HepG2 (cell line): ENCODE results near the gene AKAP12. TPM values are rescaled to one million over a fixed set of nuclear protein-coding genes. Genes with fewer than 3 reads are reported as not detected.

Experiments used
- ARID2 ChIP-seq: sonication (generic); formaldehyde crosslinking; IDR thresholded peaks from 2 replicates; pipeline ENCODE4 v1.8.1; 2022; ENCODE audit warnings: mild to moderate bottlenecking, missing genetic modification reagents, borderline replicate concordance
- KDM1A ChIP-seq: IDR thresholded peaks from 2 replicates; pipeline ENCODE4 v1.6.1; 2016; ENCODE audit warnings: missing compliant biosample characterization
- NR3C1 ChIP-seq: sonication (generic); formaldehyde crosslinking; IDR thresholded peaks from 2 replicates; pipeline ENCODE4 v1.4.0; 2020; ENCODE audit warnings: missing genetic modification reagents
- ZBTB38 ChIP-seq: sonication (generic); formaldehyde crosslinking; IDR thresholded peaks from 2 replicates; pipeline ENCODE4 v1.5.1; 2020; ENCODE audit warnings: mild to moderate bottlenecking, missing genetic modification reagents
- polyA plus RNA-seq, 8 experiments: library from polyadenylated mRNA; depleted of rRNA in 3 of 8; stranded (reverse) in 7 of 8; unstranded in 1 of 8; fragments of >200 nt; fragmentation: Illumina TruSeq in 4 of 8; extraction: Trizol in 4 of 8; gene quantifications; 2 replicates each; pipeline versions ENCODE4 v1.2.1 to v1.2.3, GENCODE V29; 2011 to 2016; ENCODE audit warnings: low read depth in 4 of 8, missing spikeins in 1 of 8, mixed read lengths in 1 of 8; ENCODE audit not compliant: insufficient read depth in 1 of 8
- total RNA-seq, 5 experiments: library from RNA; depleted of rRNA; stranded (reverse); fragments of >200 nt; fragmentation: Illumina TruSeq; extraction: Trizol; gene quantifications; 2 replicates each; pipeline ENCODE4 v1.2.3, GENCODE V29; 2016; ENCODE audit warnings: low read depth in 1 of 5
- TF ChIP-seq, protein P1 (sequence below): sonication (generic); formaldehyde crosslinking; IDR thresholded peaks from one replicate; pipeline ENCODE4 v1.5.1; 2020; ENCODE audit warnings: mild to moderate bottlenecking, missing genetic modification reagents; ENCODE audit errors: not compliant biosample characterization
- TF ChIP-seq, protein P2 (sequence below): sonication (generic); formaldehyde crosslinking; IDR thresholded peaks from 2 replicates; pipeline ENCODE4 v1.4.0; 2020; ENCODE audit warnings: mild to moderate bottlenecking, missing genetic modification reagents
- TF ChIP-seq, protein P3 (sequence below): sonication (generic); formaldehyde crosslinking; IDR thresholded peaks from 2 replicates; pipeline ENCODE4 v1.5.1; 2020; ENCODE audit warnings: missing genetic modification reagents, mild to moderate bottlenecking, borderline replicate concordance

The AKAP12 gene
- total and polyA plus RNA-seq, 2 of the 13 experiments (the other 11 are each of a cell fraction or from before 2014, with no cell fraction given) = 10.6 to 19.0 TPM

DNA sequence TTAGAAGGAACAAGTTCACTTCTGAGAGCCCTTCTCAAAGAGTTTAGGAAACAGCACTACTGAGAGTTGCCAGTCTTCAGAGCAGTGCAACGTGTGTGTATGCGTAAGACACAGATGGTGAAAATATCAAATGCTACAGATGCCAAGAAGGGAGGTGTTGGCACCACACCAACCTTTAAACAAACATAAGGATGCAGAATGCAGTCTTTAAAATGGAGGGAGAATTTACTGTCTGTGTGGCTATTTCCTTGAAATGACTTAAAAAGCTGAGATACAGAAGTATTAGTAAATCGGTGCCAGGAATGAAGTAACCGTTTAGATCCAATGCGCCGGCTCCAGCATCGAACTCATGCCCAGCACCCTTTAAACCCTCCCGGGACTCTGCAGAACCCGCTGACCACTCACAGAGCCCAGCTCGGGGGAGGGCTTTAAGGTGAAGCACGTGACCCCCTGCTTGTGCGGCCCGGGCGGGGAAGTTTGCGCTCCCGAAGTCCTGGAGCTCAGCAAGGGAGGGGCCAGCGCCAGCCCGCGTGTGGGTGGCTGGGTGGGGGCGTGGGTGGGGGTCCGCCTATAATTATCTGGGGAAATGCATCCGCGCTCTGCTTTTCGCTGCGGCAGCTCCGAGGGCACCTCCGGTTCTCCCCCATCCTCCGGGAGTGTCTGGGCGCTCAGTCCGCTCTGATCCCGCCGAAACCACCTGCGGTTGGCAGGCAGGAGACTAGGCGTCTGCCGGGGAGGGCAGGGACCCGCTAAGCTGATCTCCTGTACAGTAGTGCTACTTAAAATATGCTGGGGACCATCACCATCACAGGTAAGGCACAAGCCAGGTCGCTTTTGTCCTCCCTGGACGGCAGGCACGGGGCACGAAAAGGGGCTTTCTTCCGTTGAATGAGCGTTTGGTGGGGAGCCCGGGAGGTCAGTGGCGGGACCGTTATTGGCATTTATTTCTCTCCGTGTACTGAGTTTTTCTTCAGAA lies 85.6 kb downstream of the AKAP12 start (continued):
- TF ChIP-seq, protein P1, sequence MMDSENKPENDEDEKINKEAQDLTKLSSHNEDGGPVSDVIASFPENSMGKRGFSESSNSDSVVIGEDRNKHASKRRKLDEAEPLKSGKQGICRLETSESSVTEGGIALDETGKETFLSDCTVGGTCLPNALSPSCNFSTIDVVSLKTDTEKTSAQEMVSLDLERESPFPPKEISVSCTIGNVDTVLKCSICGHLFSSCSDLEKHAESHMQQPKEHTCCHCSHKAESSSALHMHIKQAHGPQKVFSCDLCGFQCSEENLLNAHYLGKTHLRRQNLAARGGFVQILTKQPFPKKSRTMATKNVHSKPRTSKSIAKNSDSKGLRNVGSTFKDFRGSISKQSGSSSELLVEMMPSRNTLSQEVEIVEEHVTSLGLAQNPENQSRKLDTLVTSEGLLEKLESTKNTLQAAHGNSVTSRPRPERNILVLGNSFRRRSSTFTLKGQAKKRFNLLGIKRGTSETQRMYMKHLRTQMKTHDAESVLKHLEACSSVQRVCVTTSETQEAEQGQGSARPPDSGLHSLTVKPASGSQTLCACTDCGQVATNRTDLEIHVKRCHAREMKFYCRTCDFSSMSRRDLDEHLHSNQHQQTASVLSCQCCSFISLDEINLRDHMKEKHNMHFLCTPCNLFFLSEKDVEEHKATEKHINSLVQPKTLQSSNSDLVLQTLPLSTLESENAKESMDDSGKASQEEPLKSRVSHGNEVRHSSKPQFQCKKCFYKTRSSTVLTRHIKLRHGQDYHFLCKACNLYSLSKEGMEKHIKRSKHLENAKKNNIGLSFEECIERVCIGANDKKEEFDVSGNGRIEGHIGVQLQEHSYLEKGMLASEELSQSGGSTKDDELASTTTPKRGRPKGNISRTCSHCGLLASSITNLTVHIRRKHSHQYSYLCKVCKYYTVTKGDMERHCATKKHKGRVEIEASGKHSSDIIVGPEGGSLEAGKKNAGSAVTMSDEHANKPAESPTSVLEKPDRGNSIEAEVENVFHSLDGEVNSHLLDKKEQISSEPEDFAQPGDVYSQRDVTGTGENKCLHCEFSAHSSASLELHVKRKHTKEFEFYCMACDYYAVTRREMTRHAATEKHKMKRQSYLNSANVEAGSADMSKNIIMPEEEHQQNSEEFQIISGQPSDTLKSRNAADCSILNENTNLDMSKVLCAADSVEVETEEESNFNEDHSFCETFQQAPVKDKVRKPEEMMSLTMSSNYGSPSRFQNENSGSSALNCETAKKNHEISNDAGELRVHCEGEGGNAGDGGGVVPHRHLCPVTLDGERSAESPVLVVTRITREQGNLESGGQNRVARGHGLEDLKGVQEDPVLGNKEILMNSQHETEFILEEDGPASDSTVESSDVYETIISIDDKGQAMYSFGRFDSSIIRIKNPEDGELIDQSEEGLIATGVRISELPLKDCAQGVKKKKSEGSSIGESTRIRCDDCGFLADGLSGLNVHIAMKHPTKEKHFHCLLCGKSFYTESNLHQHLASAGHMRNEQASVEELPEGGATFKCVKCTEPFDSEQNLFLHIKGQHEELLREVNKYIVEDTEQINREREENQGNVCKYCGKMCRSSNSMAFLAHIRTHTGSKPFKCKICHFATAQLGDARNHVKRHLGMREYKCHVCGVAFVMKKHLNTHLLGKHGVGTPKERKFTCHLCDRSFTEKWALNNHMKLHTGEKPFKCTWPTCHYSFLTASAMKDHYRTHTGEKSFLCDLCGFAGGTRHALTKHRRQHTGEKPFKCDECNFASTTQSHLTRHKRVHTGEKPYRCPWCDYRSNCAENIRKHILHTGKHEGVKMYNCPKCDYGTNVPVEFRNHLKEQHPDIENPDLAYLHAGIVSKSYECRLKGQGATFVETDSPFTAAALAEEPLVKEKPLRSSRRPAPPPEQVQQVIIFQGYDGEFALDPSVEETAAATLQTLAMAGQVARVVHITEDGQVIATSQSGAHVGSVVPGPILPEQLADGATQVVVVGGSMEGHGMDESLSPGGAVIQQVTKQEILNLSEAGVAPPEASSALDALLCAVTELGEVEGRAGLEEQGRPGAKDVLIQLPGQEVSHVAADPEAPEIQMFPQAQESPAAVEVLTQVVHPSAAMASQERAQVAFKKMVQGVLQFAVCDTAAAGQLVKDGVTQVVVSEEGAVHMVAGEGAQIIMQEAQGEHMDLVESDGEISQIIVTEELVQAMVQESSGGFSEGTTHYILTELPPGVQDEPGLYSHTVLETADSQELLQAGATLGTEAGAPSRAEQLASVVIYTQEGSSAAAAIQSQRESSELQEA (CRISPR knock-in tag) = peak; percentile 33
- TF ChIP-seq, protein P2, sequence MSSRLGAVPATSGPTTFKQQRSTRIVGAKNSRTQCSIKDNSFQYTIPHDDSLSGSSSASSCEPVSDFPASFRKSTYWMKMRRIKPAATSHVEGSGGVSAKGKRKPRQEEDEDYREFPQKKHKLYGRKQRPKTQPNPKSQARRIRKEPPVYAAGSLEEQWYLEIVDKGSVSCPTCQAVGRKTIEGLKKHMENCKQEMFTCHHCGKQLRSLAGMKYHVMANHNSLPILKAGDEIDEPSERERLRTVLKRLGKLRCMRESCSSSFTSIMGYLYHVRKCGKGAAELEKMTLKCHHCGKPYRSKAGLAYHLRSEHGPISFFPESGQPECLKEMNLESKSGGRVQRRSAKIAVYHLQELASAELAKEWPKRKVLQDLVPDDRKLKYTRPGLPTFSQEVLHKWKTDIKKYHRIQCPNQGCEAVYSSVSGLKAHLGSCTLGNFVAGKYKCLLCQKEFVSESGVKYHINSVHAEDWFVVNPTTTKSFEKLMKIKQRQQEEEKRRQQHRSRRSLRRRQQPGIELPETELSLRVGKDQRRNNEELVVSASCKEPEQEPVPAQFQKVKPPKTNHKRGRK (CRISPR knock-in tag) = no peak
- TF ChIP-seq NR3C1 (CRISPR knock-in tag) (no peak), ARID2 (CRISPR knock-in tag) (no peak), ZBTB38 (CRISPR knock-in tag) (no peak), KDM1A (no peak)
- TF ChIP-seq, protein P3, sequence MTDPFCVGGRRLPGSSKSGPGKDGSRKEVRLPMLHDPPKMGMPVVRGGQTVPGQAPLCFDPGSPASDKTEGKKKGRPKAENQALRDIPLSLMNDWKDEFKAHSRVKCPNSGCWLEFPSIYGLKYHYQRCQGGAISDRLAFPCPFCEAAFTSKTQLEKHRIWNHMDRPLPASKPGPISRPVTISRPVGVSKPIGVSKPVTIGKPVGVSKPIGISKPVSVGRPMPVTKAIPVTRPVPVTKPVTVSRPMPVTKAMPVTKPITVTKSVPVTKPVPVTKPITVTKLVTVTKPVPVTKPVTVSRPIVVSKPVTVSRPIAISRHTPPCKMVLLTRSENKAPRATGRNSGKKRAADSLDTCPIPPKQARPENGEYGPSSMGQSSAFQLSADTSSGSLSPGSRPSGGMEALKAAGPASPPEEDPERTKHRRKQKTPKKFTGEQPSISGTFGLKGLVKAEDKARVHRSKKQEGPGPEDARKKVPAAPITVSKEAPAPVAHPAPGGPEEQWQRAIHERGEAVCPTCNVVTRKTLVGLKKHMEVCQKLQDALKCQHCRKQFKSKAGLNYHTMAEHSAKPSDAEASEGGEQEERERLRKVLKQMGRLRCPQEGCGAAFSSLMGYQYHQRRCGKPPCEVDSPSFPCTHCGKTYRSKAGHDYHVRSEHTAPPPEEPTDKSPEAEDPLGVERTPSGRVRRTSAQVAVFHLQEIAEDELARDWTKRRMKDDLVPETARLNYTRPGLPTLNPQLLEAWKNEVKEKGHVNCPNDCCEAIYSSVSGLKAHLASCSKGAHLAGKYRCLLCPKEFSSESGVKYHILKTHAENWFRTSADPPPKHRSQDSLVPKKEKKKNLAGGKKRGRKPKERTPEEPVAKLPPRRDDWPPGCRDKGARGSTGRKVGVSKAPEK (CRISPR knock-in tag) = no peak
